AG04450 (cell line): ENCODE results near the gene EPN3. TPM values are rescaled to one million over a fixed set of nuclear protein-coding genes. Genes with fewer than 3 reads are reported as not detected.

ENCODE experiments used
- CTCF ChIA-PET: fragments of 300-600, 350-600 bp; formaldehyde crosslinking; extraction: SDS; loops from one replicate; lab custom pipeline; 2022; ENCODE audit warnings: antibody characterized with exemption, inconsistent platforms; lab: Charles Lee
- POLR2A ChIA-PET: fragments of 350-600 bp; formaldehyde crosslinking; extraction: SDS; loops from one replicate; lab custom pipeline; 2021; ENCODE audit warnings: antibody characterized with exemption, inconsistent platforms; lab: Yijun Ruan, JAX
- DNase-seq: peaks from one replicate; pipeline ENCODE4 v3.0.0-alpha.2; 2011; ENCODE audit warnings: low read depth, low spot score
- H3K27ac ChIP-seq: one replicate; pipeline ENCODE4 v1.5.1; 2012; ENCODE audit warnings: low read depth, low read length, control low read depth
- H3K27me3 ChIP-seq: one replicate; pipeline ENCODE4 v1.6.0; 2012; ENCODE audit warnings: low read length; ENCODE audit not compliant: control insufficient read depth, insufficient read depth
- H3K4me3 ChIP-seq: 2 replicates; pipeline ENCODE4 v1.5.1; 2011; ENCODE audit warnings: mild to moderate bottlenecking, low read depth, low read length, control low read depth
- H3K9me3 ChIP-seq: 2 replicates; pipeline ENCODE4 v1.5.1; 2012; ENCODE audit warnings: low read length; ENCODE audit not compliant: control insufficient read depth, insufficient read depth
- CTCF ChIP-seq: IDR thresholded peaks from 2 replicates; pipeline ENCODE4 v1.5.1; 2011; ENCODE audit warnings: low read depth, low read length, control low read depth, inconsistent platforms
- polyA plus RNA-seq: library from polyadenylated mRNA; depleted of rRNA; stranded (reverse); fragments of >200 nt; gene quantifications from 2 replicates; pipeline ENCODE4 v1.2.3, GENCODE V29; 2011

Gene EPN3
- polyA plus RNA-seq, 1 experiment, result not detected

- ChIA-PET CTCF (interaction anchor here (0.6 kb wide), 1 partner anchor 18 kb away, joined by 3 read pairs; no protein-coding TSS in a partner anchor), POLR2A (interaction anchor here (0.7 kb wide), 1 partner anchor 10 kb away, joined by 5 read pairs; no protein-coding TSS in a partner anchor)
- H3K27ac ChIP-seq, result no peak overlapping the region
- no peak for DNase-seq
- no peaks in the 10 kb centered on the region for H3K9me3 ChIP-seq
- H3K4me3 ChIP-seq, result no peak overlapping the region
- peaks cover 5% of the 10 kb centered on the region for H3K27me3 ChIP-seq
- no peak for TF ChIP-seq CTCF
Observed at GRCh38 chr17:50495918-50496317, 36.6 kb upstream of the EPN3 start.

- POLR2A ChIA-PET, result no interaction called here
- DNase-seq, result no peak
- CTCF ChIA-PET, result interaction anchor here (0.7 kb wide), 1 partner anchor 209 kb away, joined by 8 read pairs; no protein-coding TSS in a partner anchor
Observed at GRCh38 chr17:50498021-50498874, 34.3 kb upstream of the EPN3 start.

GRCh38 chr17:50499270-50499669, 33.3 kb upstream of the EPN3 start:
- Histone ChIP-seq H3K9me3 (no peaks in the 10 kb centered on the region), H3K27me3 (peaks cover 2% of the 10 kb centered on the region), H3K27ac (no peak overlapping the region), H3K4me3 (no peak overlapping the region)
- no peak for DNase-seq
- ChIA-PET CTCF (no interaction called here), POLR2A (no interaction called here)
- TF ChIP-seq CTCF, result no peak

More at GRCh38 chr17:50498021-50498874, 34.3 kb upstream of the EPN3 start:
- H3K27ac ChIP-seq, result no peak overlapping the region
- H3K9me3 ChIP-seq, result no peaks in the 10 kb centered on the region
- H3K4me3 ChIP-seq, result no peak overlapping the region
- no peak for TF ChIP-seq CTCF
- peaks cover 2% of the 10 kb centered on the region for H3K27me3 ChIP-seq

GRCh38 chr17:50499721-50500120, 32.8 kb upstream of the EPN3 start:
- no peaks in the 10 kb centered on the region for H3K9me3 ChIP-seq
- ChIA-PET POLR2A (no interaction called here), CTCF (no interaction called here)
- no peak overlapping the region for H3K4me3 ChIP-seq
- no peak overlapping the region for H3K27ac ChIP-seq
- no peak for TF ChIP-seq CTCF
- peaks cover 2% of the 10 kb centered on the region for H3K27me3 ChIP-seq
- no peak for DNase-seq

GRCh38 chr17:50501054-50501453, 31.5 kb upstream of the EPN3 start:
- CTCF ChIA-PET, result interaction anchor here (0.6 to 2.1 kb wide), 12 partner anchors 8 to 749 kb away, joined by 3 to 22 read pairs (median 3); no protein-coding TSS in a partner anchor
- POLR2A ChIA-PET, result interaction anchor here (1.1 kb wide), 1 partner anchor 22 kb away, joined by 3 read pairs; no protein-coding TSS in a partner anchor
- peaks cover 3% of the 10 kb centered on the region for H3K27me3 ChIP-seq
- H3K27ac ChIP-seq, result no peak overlapping the region
- no peak overlapping the region for H3K4me3 ChIP-seq
- H3K9me3 ChIP-seq, result no peaks in the 10 kb centered on the region
- DNase-seq, result no peak
- TF ChIP-seq CTCF, result peak; percentile 45
